Kidney (tissue), 14 donors: ENCODE measurements around the gene MYL5. TPM values are rescaled to one million over a fixed set of nuclear protein-coding genes. Genes with fewer than 3 reads are reported as not detected.
"Not testable (repeated sequence)": the region's sequence is repeated elsewhere in the genome, so short reads cannot be mapped to it uniquely, and the experiment has no call there.

Experiments used
- DNase-seq, 5 donors: peaks; one replicate each; pipeline ENCODE4 v3.0.0-alpha.2; 2013 to 2020
- FAIRE-seq: peaks from 2 replicates; lab custom pipeline; 2012; peaks lifted over from hg19 to GRCh38; lab: Jason Lieb, UNC
- H3K27ac ChIP-seq, 2 donors: one replicate each; pipeline ENCODE4 v1.7.0; 2013; ENCODE audit warnings: low read depth in 2 of 2, low read length in 2 of 2, inconsistent platforms in 1 of 2
- H3K27me3 ChIP-seq: one replicate; pipeline ENCODE4 v1.7.1; 2013; ENCODE audit warnings: low read length, inconsistent platforms; ENCODE audit not compliant: control insufficient read depth, insufficient read depth
- H3K36me3 ChIP-seq, 3 donors: one replicate each; pipeline versions ENCODE4 v1.7.0 to v1.7.1; 2013; ENCODE audit warnings: low read length in 3 of 3, control low read depth in 1 of 3, inconsistent platforms in 1 of 3; ENCODE audit not compliant: insufficient read depth in 3 of 3, control insufficient read depth in 2 of 3
- H3K4me1 ChIP-seq, 3 donors: one replicate each; pipeline versions ENCODE4 v1.7.0 to v1.7.1; 2013; ENCODE audit warnings: low read length in 3 of 3, inconsistent platforms in 1 of 3, low read depth in 1 of 3; ENCODE audit not compliant: control insufficient read depth in 2 of 3, insufficient read depth in 2 of 3
- H3K4me3 ChIP-seq, 3 donors: one replicate each; pipeline versions ENCODE4 v1.7.0 to v1.8.1; 2013; ENCODE audit warnings: low read length in 3 of 3, control low read depth in 1 of 3, inconsistent platforms in 1 of 3
- H3K9ac ChIP-seq, 3 donors: one replicate each; pipeline versions ENCODE4 v1.7.0 to v1.7.1; 2013; ENCODE audit warnings: low read length in 3 of 3, control low read depth in 1 of 3, inconsistent platforms in 1 of 3
- H3K9me3 ChIP-seq, 3 donors: one replicate each; pipeline versions ENCODE4 v1.7.0 to v1.7.1; 2013; ENCODE audit warnings: low read length in 3 of 3, control low read depth in 1 of 3, inconsistent platforms in 1 of 3; ENCODE audit not compliant: control insufficient read depth in 2 of 3, insufficient read depth in 1 of 3
- CTCF ChIP-seq: IDR thresholded peaks from 3 replicates; pipeline ENCODE4 v1.5.1; 2012; ENCODE audit warnings: mild to moderate bottlenecking, moderate library complexity, borderline replicate concordance; ENCODE audit not compliant: insufficient read depth; ENCODE audit errors: extremely low read depth
- intact Hi-C: fragments of 100-400 bp; cut with DNase I; formaldehyde crosslinking; loops from one replicate; pipeline ENCODE4 v1.11.1; 2022
- polyA plus RNA-seq: library from polyadenylated mRNA; stranded (reverse); fragments of 350-450 nt; fragmentation: Illumina TruSeq; extraction: RNeasy Lipid Tissue Mini Kit (QIAGEN cat#74804); gene quantifications from one replicate; pipeline ENCODE4 v1.2.3, GENCODE V29; 2014; ENCODE audit warnings: low read depth, low replicate concordance; ENCODE audit not compliant: insufficient read depth
- total RNA-seq: library from RNA; stranded (reverse); fragmentation: NEBNext Ultra II Directional; extraction: Animal tissue kit (Norgen Biotek cat#: 25700); gene quantifications from one replicate; pipeline ENCODE4 v1.2.1, GENCODE V29; 2021
- donor health status: control.
- donor health status: control.
- donor health status: control.
- donor health status: control.
- donor health status: control.
- donor health status: DM: yes; HTN: yes; CAD: no.
- donor health status: Normal renal cell carcinoma (clear cell type).

Gene MYL5
- total and polyA plus RNA-seq, 2 donors from 2014 or later: 17.9 to 29.6 TPM

DNA sequence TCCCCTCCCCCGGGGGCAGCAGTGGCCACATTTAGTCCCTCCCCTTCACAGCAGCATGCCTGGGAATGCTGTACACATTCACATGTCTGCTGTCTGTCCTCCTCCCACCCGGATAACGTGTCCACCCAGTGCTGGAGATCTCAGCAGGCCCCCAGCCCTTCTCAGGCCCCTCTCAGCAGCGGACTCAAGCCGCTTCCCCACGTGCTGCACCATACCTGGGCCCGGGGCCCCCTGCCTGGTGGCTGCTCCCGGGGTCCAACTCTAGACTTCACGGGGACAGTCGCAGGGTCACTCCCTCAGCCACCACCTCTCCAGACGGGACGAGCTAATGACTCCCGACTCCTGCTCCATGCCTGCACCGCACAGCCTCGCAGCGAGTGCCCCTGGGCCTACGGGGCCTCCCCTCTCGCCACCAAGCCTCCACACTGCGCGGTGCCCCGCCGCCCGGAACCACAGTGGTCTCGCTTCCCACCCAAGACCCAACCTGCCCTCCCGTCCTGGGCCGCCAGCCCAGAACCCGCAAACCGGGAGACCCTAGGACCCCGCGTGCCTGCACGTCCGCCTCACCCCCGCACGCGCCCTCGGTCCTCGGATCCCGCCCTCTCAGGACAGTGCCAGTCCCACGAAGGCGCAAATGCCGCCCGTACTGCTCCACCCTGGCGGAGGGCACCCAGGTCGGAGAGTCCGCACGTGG is 30.0 kb downstream of the MYL5 start:
- no peaks in the 10 kb centered on the region for H3K27me3 ChIP-seq
- intact Hi-C loops: no loop called here
- H3K27ac ChIP-seq: no peak overlapping the region
- no peak overlapping the region for H3K4me3 ChIP-seq
- no peak for TF ChIP-seq CTCF
- DNase-seq (peak in 2 of 5 donors; percentile 83 to 84), FAIRE-seq (no peak)
- H3K9me3 ChIP-seq: no peaks in the 10 kb centered on the region
- no peak overlapping the region for H3K9ac ChIP-seq
- no peaks in the 10 kb centered on the region for H3K36me3 ChIP-seq
- peaks cover 0 to 21% (median 0%) of the 10 kb centered on the region in 3 donors for H3K4me1 ChIP-seq

GRCh38 chr4:704971-705277 is 30.6 kb downstream of the MYL5 start:
- Histone ChIP-seq H3K4me1 (peaks cover 0 to 23% (median 0%) of the 10 kb centered on the region in 3 donors), H3K9ac (peak overlapping the region in 1 of 3 donors; percentile 89)
- intact Hi-C loops: no loop called here

DNA sequence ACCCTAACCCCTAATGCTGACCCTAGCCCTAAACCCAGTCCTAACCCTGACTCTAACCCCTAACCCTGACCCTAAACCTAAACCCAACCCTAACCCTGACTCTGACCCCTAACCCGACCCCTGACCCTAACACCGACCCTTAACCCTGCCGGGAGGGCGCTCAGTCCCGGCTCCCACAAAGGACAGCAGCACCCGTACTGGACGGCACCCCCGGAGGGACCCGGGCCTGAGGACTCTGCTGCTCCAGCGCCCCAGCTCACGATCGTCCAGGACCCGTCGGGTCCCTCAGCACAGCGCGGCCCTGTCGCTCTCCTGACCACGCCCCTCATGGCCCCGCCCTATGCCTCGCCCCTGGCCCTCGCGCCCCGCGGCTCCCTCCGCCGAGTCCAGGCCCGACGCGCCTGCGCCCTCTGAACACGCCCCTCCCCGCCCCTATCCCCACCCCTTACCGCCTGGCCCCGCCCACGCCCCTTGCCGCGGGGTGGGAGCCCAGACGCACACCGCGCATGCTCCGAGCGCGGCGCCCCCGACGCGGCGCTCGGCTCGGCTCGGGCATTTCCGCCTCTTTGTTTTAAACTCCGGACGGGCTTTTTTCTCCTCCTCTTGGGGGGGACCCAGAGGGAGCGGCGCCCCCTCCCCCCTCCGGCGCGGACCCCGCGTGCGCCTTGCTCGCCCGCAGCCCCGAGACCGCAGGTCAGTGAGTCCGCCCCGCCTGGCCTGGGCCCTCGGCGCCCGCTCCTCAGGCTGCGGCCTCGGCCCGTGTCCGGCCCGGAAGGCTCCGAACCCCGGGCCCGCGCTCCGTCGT is 31.1 kb downstream of the MYL5 start, which contains the start of gene PCGF3:
PCGF3 (plus strand) TSS at position 555 of the 805 bp plus-strand sequence. CDS start 27,849 bp downstream, outside the sequence.
- Histone ChIP-seq H3K27me3 (no peaks in the 10 kb centered on the region), H3K4me1 (peaks cover 0 to 25% (median 0%) of the 10 kb centered on the region in 3 donors), H3K27ac (peak within 1 kb of the TSS; percentile 60 to 71), H3K36me3 (no peaks in the 10 kb centered on the region), H3K4me3 (peak within 1 kb of the TSS; percentile 47 to 80 (median 75)), H3K9ac (peak within 1 kb of the TSS; percentile 43 to 94 (median 94)), H3K9me3 (no peaks in the 10 kb centered on the region)
- FAIRE-seq: no peak
- DNase-seq: peak; percentile 97 to 99 (median 98)
- intact Hi-C loops: no loop called here
- TF ChIP-seq CTCF: no peak

More at GRCh38 chr4:704971-705277, 30.6 kb downstream of the MYL5 start:
- no peak for FAIRE-seq
- Histone ChIP-seq H3K4me3 (peak overlapping the region; percentile 22 to 67 (median 64)), H3K36me3 (no peaks in the 10 kb centered on the region), H3K9me3 (no peaks in the 10 kb centered on the region), H3K27me3 (no peaks in the 10 kb centered on the region), H3K27ac (peak overlapping the region in 1 of 2 donors; percentile 60)
- DNase-seq: no peak
- no peak for TF ChIP-seq CTCF

GRCh38 chr4:706083-706633 is 31.8 kb downstream of the MYL5 start:
- intact Hi-C loops, DNase-seq, H3K9me3 ChIP-seq, FAIRE-seq, H3K36me3 ChIP-seq, H3K27me3 ChIP-seq: not testable (repeated sequence)
- peaks cover 0 to 25% (median 0%) of the 10 kb centered on the region in 3 donors for H3K4me1 ChIP-seq
- peak overlapping the region; percentile 43 to 94 (median 94) for H3K9ac ChIP-seq
- peak overlapping the region; percentile 23 to 71 for H3K27ac ChIP-seq
- peak overlapping the region; percentile 47 to 80 (median 75) for H3K4me3 ChIP-seq
